Measurements from ENCODE around the gene TNFRSF21.

- TF ChIP-seq CTCF (IDR thresholded peaks at IDR 0.05), result no peak
- TF ChIP-seq POLR2AphosphoS5 (IDR thresholded peaks at IDR 0.05), result no peak
- TF ChIP-seq POLR2A (IDR thresholded peaks at IDR 0.05), result no peak
These were observed 33.9 kb upstream of the TNFRSF21 start for GRCh38 chr6:47343600-47343999.
